Measurements from ENCODE around the gene ITGB1. TPM values are rescaled to one million over a fixed set of nuclear protein-coding genes. Genes with fewer than 3 reads are reported as not detected.

The ITGB1 gene
- total and polyA plus RNA-seq, 12 donors = 93.3 to 803 (median 331) TPM

DNA sequence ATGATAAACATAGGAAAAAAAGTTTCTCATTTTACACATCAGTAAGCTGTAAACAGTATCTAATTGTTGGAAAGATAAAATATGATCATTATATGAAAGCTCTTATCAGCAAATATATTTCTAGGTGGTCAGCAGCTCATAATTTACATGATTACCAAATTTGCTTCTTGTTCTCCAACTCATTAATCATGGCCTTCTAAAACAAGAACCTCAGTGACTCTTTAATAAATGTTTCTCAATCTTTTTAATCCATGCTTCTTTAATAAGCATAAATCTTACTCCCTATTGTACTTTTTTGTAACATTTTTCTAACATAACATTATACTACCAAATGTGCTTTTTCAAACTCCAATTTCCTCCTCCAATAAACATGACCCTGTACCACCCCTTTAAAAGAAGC, 5.9 kb downstream of the ITGB1 start:
- no peaks in the 10 kb centered on the region for H3K27me3 ChIP-seq
- no peak overlapping the region for H3K27ac ChIP-seq
- intact Hi-C loops (cut with DNase I) = no loop called here
- no peaks in the 10 kb centered on the region for H3K9me3 ChIP-seq (replicated peaks in 1 of 3)
- no peaks in the 10 kb centered on the region for H3K36me3 ChIP-seq (replicated peaks in 1 of 2)
- no peak for DNase-seq
- H3K4me3 ChIP-seq = no peak overlapping the region
- peaks cover 58 to 88% of the 10 kb centered on the region in 2 donors for H3K4me1 ChIP-seq (replicated peaks in 1 of 2)
- TF ChIP-seq, protein P1, sequence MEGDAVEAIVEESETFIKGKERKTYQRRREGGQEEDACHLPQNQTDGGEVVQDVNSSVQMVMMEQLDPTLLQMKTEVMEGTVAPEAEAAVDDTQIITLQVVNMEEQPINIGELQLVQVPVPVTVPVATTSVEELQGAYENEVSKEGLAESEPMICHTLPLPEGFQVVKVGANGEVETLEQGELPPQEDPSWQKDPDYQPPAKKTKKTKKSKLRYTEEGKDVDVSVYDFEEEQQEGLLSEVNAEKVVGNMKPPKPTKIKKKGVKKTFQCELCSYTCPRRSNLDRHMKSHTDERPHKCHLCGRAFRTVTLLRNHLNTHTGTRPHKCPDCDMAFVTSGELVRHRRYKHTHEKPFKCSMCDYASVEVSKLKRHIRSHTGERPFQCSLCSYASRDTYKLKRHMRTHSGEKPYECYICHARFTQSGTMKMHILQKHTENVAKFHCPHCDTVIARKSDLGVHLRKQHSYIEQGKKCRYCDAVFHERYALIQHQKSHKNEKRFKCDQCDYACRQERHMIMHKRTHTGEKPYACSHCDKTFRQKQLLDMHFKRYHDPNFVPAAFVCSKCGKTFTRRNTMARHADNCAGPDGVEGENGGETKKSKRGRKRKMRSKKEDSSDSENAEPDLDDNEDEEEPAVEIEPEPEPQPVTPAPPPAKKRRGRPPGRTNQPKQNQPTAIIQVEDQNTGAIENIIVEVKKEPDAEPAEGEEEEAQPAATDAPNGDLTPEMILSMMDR (IDR thresholded peaks at IDR 0.05) = no peak
- no peak for TF ChIP-seq POLR2A (IDR thresholded peaks at IDR 0.05)

DNA sequence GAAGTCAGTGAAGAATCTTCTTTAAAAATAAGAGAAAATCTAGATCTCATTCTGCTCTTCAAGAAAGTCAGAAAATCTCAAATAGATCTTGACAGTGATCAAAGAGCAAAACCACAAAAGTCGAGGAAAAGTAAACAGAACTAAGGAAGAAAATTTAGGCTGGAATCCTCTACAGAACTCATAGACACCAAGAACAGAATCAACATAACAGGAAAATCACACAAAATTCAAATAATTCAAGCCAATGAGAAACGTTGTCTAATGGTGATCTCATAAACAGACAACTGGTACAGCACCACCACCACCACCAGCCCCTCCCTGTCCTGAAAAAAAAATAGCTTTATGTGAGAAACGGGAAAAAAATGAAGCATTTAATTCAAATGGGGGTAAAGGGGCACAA, 6.9 kb downstream of the ITGB1 start:
- WGBS, 4 donors = 64 to 71% (median 68%) methylated on average over 3 of the region's 3 CpGs
- H3K27ac ChIP-seq = no peak overlapping the region
- intact Hi-C loops (cut with DNase I) = no loop called here

DNA sequence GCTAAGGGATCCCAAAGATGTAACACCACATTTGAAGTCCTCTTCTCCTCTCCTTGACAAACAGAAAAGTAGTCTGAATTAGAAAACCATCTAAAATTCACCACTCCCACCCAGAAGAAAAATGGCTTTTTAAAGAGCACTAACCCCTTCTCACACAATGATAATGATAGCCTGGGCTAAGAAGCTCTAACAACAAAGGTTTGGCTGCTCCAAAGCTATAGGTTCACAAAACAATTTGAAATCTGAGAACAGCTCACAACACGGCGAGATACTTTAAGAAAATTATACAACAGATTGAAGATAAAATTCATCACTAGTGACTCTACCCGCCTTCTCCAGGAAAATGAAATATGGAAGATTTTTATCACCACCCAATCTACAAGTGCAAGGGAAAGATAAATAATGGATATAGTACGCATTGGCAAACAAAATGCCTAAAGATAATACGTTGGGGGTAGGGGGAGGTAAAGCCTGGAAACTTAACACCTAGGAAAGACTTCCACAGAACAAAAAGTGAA, 7.4 kb downstream of the ITGB1 start:
- H3K27me3 ChIP-seq = no peaks in the 10 kb centered on the region
- intact Hi-C loops (cut with DNase I) = no loop called here
- no peak overlapping the region for H3K27ac ChIP-seq
- DNase-seq = no peak
- no peaks in the 10 kb centered on the region for H3K9me3 ChIP-seq (replicated peaks in 1 of 3)
- TF ChIP-seq, protein P1 (IDR thresholded peaks at IDR 0.05) = no peak
- no peak for TF ChIP-seq POLR2A (IDR thresholded peaks at IDR 0.05)
- H3K4me3 ChIP-seq = no peak overlapping the region
- 71 to 84% (median 79%) methylated on average over 5 of the region's 5 CpGs for WGBS, 4 donors
- H3K36me3 ChIP-seq (replicated peaks in 1 of 2) = no peaks in the 10 kb centered on the region
- peaks cover 46 to 79% of the 10 kb centered on the region in 2 donors for H3K4me1 ChIP-seq (replicated peaks in 1 of 2)

More for the DNA sequence above, 6.9 kb downstream of the ITGB1 start:
- H3K36me3 ChIP-seq (replicated peaks in 1 of 2) = no peaks in the 10 kb centered on the region
- no peak for TF ChIP-seq POLR2A (IDR thresholded peaks at IDR 0.05)
- TF ChIP-seq, protein P1 (IDR thresholded peaks at IDR 0.05) = no peak
- no peaks in the 10 kb centered on the region for H3K9me3 ChIP-seq (replicated peaks in 1 of 3)
- H3K4me1 ChIP-seq (replicated peaks in 1 of 2) = peaks cover 49 to 83% of the 10 kb centered on the region in 2 donors
- no peak for DNase-seq
- no peak overlapping the region for H3K4me3 ChIP-seq
- H3K27me3 ChIP-seq = no peaks in the 10 kb centered on the region

DNA sequence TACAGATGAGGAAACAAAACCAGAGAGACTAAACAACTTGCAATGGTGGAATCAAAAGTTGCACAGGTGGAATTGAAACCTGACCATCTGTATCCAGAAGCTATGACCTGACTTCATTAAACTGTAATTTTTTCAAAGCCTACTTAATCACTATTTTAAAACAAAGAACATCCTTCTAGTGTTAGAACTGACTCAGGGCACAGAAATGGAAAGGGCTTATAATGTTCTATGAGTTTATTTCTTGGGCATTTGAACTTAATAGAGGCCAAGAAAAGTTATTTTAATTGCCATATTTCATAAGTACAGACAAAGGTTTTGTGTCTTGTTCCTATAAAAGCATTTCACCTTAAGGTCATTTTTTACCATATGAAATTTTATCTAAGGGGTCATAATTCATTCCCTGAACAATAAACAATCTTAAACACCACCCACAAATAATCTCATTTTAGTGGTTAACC, 8.8 kb downstream of the ITGB1 start:
- no peak for DNase-seq
- Histone ChIP-seq H3K27me3 (no peaks in the 10 kb centered on the region), H3K4me3 (no peak overlapping the region), H3K9me3 (replicated peaks in 1 of 3) (no peaks in the 10 kb centered on the region), H3K27ac (no peak overlapping the region), H3K4me1 (replicated peaks in 1 of 2) (peaks cover 33 to 73% of the 10 kb centered on the region in 2 donors), H3K36me3 (replicated peaks in 1 of 2) (no peaks in the 10 kb centered on the region)
- intact Hi-C loops (cut with DNase I) = no loop called here
- TF ChIP-seq POLR2A (IDR thresholded peaks at IDR 0.05) = no peak
- TF ChIP-seq, protein P1 (IDR thresholded peaks at IDR 0.05) = no peak
